Trophoblast cell (in vitro differentiated cells and primary cell): ENCODE results near the gene SIRPA.

Experiments
- DNase-seq, 2 donors: peaks; one replicate each; pipeline ENCODE4 v3.0.0-alpha.2; 2016
- H2AFZ ChIP-seq: 2 replicates; pipeline ENCODE4 v1.6.1; 2013; ENCODE audit warnings: low read length, moderate library complexity, mild to moderate bottlenecking; ENCODE audit not compliant: insufficient read depth, poor library complexity
- H2AK5ac ChIP-seq: 2 replicates; pipeline ENCODE4 v1.6.1; 2013; ENCODE audit warnings: mild to moderate bottlenecking, low read length
- H2BK120ac ChIP-seq: 2 replicates; pipeline ENCODE4 v1.6.1; 2013; ENCODE audit warnings: low read length, mild to moderate bottlenecking, moderate library complexity; ENCODE audit not compliant: insufficient read depth, poor library complexity
- H2BK12ac ChIP-seq: 2 replicates; pipeline ENCODE4 v1.6.1; 2013; ENCODE audit warnings: mild to moderate bottlenecking, low read length, moderate library complexity
- H2BK5ac ChIP-seq: 2 replicates; pipeline ENCODE4 v1.6.1; 2013; ENCODE audit warnings: low read length, low read depth, moderate library complexity, mild to moderate bottlenecking; ENCODE audit not compliant: poor library complexity
- H3K14ac ChIP-seq: 2 replicates; pipeline ENCODE4 v1.6.1; 2013; ENCODE audit warnings: mild to moderate bottlenecking, low read length
- H3K18ac ChIP-seq: 2 replicates; pipeline ENCODE4 v1.6.1; 2013; ENCODE audit warnings: mild to moderate bottlenecking, low read length
- H3K23ac ChIP-seq: 2 replicates; pipeline ENCODE4 v1.6.1; 2013; ENCODE audit warnings: low read length
- H3K27ac ChIP-seq: 2 replicates; pipeline ENCODE4 v1.5.1; 2013; ENCODE audit warnings: low read depth, mild to moderate bottlenecking, inconsistent platforms, low read length, moderate library complexity
- H3K27me3 ChIP-seq: 2 replicates; pipeline ENCODE4 v1.6.1; 2013; ENCODE audit warnings: inconsistent platforms, mild to moderate bottlenecking, low read length, moderate library complexity; ENCODE audit not compliant: insufficient read depth
- H3K36me3 ChIP-seq, 2 experiments: 1 replicate in 1 of 2; 2 replicates in 1 of 2; pipeline ENCODE4 v1.6.1; 2013; ENCODE audit warnings: low read length in 2 of 2, mild to moderate bottlenecking in 2 of 2, moderate library complexity in 1 of 2; ENCODE audit not compliant: insufficient read depth in 2 of 2, control insufficient read depth in 1 of 2
- H3K4ac ChIP-seq: 2 replicates; pipeline ENCODE4 v1.6.1; 2013; ENCODE audit warnings: low read depth, mild to moderate bottlenecking, low read length, moderate library complexity
- H3K4me1 ChIP-seq, 2 experiments: 1 replicate in 1 of 2; 2 replicates in 1 of 2; pipeline ENCODE4 v1.6.1; 2013; ENCODE audit warnings: low read length in 2 of 2, mild to moderate bottlenecking in 2 of 2, moderate library complexity in 1 of 2; ENCODE audit not compliant: insufficient read depth in 2 of 2, control insufficient read depth in 1 of 2
- H3K4me2 ChIP-seq: 2 replicates; pipeline ENCODE4 v1.6.1; 2013; ENCODE audit warnings: inconsistent platforms, mild to moderate bottlenecking, low read length, moderate library complexity
- H3K4me3 ChIP-seq: 2 replicates; pipeline ENCODE4 v1.5.1; 2013; ENCODE audit warnings: mild to moderate bottlenecking, low read depth, low read length, inconsistent platforms
- H3K79me1 ChIP-seq: one replicate; pipeline ENCODE4 v1.6.1; 2013; ENCODE audit warnings: low read length
- H3K79me2 ChIP-seq: 2 replicates; pipeline ENCODE4 v1.6.1; 2013; ENCODE audit warnings: low read length, mild to moderate bottlenecking; ENCODE audit not compliant: control insufficient read depth, insufficient read depth, poor library complexity
- H3K9ac ChIP-seq: 2 replicates; pipeline ENCODE4 v1.6.1; 2013; ENCODE audit warnings: mild to moderate bottlenecking, low read length
- H3K9me3 ChIP-seq: 2 replicates; pipeline ENCODE4 v1.6.1; 2013; ENCODE audit warnings: low read depth, mild to moderate bottlenecking, control low read depth, inconsistent platforms, low read length; ENCODE audit not compliant: insufficient read depth
- H4K12ac ChIP-seq: 2 replicates; pipeline ENCODE4 v1.6.1; 2013; ENCODE audit warnings: low read depth, mild to moderate bottlenecking, low read length, moderate library complexity
- H4K8ac ChIP-seq: 2 replicates; pipeline ENCODE4 v1.6.1; 2013; ENCODE audit warnings: low read depth, mild to moderate bottlenecking, low read length, moderate library complexity
- H4K91ac ChIP-seq: one replicate; pipeline ENCODE4 v1.6.1; 2013; ENCODE audit warnings: low read depth, mild to moderate bottlenecking, low read length, moderate library complexity
- WGBS: extraction: QIAGEN DNeasy Blood & Tissue Kit; methylation state at CpG from one replicate; pipeline ENCODE4 v1.1.7; 2013; ENCODE audit warnings: missing lambda C conversion rate; ENCODE audit not compliant: insufficient read length, insufficient coverage; ENCODE audit errors: extremely low coverage; 5-methylcytosine and 5-hydroxymethylcytosine counted together

SIRPA gene

DNA sequence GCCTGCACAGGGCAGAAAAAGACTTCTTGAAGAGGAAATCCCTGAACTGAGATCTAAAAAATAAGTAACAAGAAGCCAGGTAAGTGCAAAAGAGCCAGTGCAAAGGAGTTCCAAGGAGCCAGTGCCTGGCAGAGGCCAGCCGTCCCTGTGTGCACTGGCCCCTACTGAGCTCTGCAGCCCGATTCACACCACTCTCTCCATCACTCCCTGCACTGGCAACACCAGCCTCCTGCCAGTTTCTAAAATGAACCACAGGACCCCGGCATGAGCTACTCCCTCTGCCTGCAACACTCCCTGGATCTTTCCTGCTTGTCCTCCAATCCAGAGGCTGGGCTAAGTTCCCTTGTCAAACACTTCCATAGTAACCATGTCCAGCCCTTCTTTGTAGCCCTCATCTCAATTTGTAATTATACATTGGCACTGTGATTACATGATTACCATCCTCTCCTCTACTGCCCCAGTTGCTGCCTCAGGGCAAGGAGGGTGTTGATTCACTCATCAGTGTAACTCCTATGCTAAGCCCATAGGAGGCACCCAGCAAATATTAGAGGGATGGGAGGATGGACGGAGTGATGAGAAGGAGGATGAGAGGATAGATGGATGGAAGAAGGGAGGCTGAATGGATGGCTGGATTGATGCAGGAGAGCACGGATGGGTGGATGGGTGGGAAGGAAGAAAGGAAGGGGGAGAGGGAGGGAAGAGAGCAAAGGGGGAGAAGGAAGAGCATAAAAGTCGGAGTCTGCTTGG, 49.3 kb downstream of the SIRPA start:
- no peaks in the 10 kb centered on the region for H3K79me1 ChIP-seq
- no peak overlapping the region for H3K4me2 ChIP-seq
- no peak overlapping the region for H2BK12ac ChIP-seq
- no peak overlapping the region for H4K8ac ChIP-seq
- peaks cover 2 to 6% of the 10 kb centered on the region in 2 experiments for H3K4me1 ChIP-seq
- DNase-seq, result no peak
- no peak overlapping the region for H2BK5ac ChIP-seq
- H2AK5ac ChIP-seq, result no peak overlapping the region
- no peaks in the 10 kb centered on the region for H3K9me3 ChIP-seq
- no peaks in the 10 kb centered on the region for H3K27me3 ChIP-seq
- no peak overlapping the region for H3K23ac ChIP-seq
- no peaks in the 10 kb centered on the region for H3K36me3 ChIP-seq
- H3K27ac ChIP-seq, result no peak overlapping the region
- H3K9ac ChIP-seq, result no peak overlapping the region
- H2AFZ ChIP-seq, result no peak overlapping the region
- WGBS, result 100% methylated on average over 1 of the region's 6 CpGs
- no peak overlapping the region for H3K4ac ChIP-seq
- no peak overlapping the region for H3K18ac ChIP-seq
- no peaks in the 10 kb centered on the region for H3K79me2 ChIP-seq
- H4K12ac ChIP-seq, result no peak overlapping the region
- H4K91ac ChIP-seq, result no peak overlapping the region
- no peak overlapping the region for H3K14ac ChIP-seq
- H2BK120ac ChIP-seq, result no peak overlapping the region
- no peak overlapping the region for H3K4me3 ChIP-seq

DNA sequence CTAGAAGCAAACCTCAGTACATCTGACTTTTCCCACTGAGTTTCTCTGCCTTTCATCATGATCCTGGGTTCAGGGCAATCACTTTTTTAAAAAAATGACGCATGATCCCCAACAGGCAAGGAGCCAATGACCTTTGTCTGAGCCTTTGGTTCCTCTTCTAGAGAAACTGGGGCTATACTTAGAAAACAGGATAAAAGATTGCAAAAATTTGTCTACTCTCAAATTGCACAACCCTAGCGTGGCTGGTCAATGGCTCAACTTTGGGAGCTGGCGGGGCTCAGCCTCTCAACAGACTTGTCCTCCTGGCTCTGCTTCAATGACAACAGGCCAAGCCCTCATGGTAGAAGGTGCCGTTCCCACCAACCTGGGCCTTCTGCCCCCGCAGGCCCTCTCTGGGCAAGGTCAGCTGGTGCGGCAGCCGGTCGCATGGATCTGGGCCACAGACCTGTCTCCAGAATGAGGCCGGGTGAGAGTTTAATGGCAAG, 50.0 kb downstream of the SIRPA start:
- Histone ChIP-seq H4K8ac (no peak overlapping the region), H3K27me3 (no peaks in the 10 kb centered on the region), H3K4me1 (peaks cover 2 to 6% of the 10 kb centered on the region in 2 experiments), H3K14ac (no peak overlapping the region), H3K9ac (no peak overlapping the region), H3K36me3 (no peaks in the 10 kb centered on the region), H2BK12ac (no peak overlapping the region), H3K4me2 (no peak overlapping the region), H4K91ac (no peak overlapping the region), H3K23ac (no peak overlapping the region), H3K27ac (no peak overlapping the region), H2BK5ac (no peak overlapping the region), H3K79me1 (no peaks in the 10 kb centered on the region), H3K4ac (no peak overlapping the region), H3K9me3 (no peaks in the 10 kb centered on the region), H2AK5ac (no peak overlapping the region), H4K12ac (no peak overlapping the region), H2AFZ (no peak overlapping the region), H3K4me3 (no peak overlapping the region), H3K79me2 (no peaks in the 10 kb centered on the region), H3K18ac (no peak overlapping the region), H2BK120ac (no peak overlapping the region)
- WGBS, result no CpG with 5 or more reads among the region's 9 CpGs
- DNase-seq, result peak; percentile 26 to 55

DNA sequence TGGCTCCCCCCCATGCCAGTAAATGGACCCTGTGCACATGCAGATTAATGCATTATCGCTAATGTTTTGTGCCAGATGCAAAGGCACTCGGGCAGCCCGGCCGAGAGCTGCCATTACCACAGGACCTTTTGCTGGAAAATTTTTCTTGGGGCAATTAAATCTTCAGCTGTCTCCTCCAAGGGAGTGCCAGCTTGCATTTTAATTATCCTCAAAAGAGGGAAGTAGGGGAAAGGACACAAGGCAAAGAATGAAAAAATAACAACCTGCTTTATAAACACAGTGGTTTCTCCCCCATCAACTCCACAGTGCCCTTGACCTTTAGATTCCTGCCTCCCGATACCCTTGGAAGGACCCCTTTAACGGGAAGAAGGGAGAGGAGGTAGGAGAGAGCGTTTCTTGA, 50.5 kb downstream of the SIRPA start:
- H3K4me2 ChIP-seq, result no peak overlapping the region

DNA sequence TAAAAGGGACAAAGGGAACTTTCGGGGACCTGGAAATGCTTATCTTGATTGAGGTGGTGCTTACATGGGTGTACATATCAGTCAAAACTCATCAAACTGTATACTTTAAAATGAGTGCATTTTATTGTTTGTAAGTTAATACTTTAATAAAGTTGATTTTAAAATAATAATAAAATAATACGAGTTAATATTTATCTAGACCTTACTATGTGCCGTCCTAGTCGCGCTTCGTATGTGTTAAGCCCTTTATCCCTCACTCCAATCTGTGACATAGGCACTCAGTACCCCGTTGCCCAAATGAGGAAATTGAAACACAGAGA, 51.2 kb downstream of the SIRPA start:
- Histone ChIP-seq H2BK120ac (no peak overlapping the region), H3K79me1 (no peaks in the 10 kb centered on the region), H4K12ac (no peak overlapping the region), H2AFZ (no peak overlapping the region), H3K79me2 (no peaks in the 10 kb centered on the region), H3K27ac (no peak overlapping the region), H3K9me3 (no peaks in the 10 kb centered on the region), H3K4me2 (peak overlapping the region; percentile 16), H2BK5ac (no peak overlapping the region), H3K9ac (no peak overlapping the region), H2BK12ac (no peak overlapping the region), H3K4me3 (no peak overlapping the region), H3K27me3 (no peaks in the 10 kb centered on the region), H3K18ac (no peak overlapping the region), H3K36me3 (no peaks in the 10 kb centered on the region), H3K4me1 (peaks cover 2 to 6% of the 10 kb centered on the region in 2 experiments), H4K8ac (no peak overlapping the region), H3K4ac (no peak overlapping the region), H3K23ac (no peak overlapping the region), H4K91ac (no peak overlapping the region), H3K14ac (no peak overlapping the region), H2AK5ac (no peak overlapping the region)
- no peak for DNase-seq
- no CpG with 5 or more reads among the region's 7 CpGs for WGBS

More for the DNA sequence above, 50.5 kb downstream of the SIRPA start:
- Histone ChIP-seq H3K4me1 (peaks cover 2 to 6% of the 10 kb centered on the region in 2 experiments), H2AFZ (no peak overlapping the region), H3K27me3 (no peaks in the 10 kb centered on the region), H3K79me2 (no peaks in the 10 kb centered on the region), H3K9me3 (no peaks in the 10 kb centered on the region), H3K9ac (no peak overlapping the region), H3K14ac (no peak overlapping the region), H2AK5ac (no peak overlapping the region), H3K4ac (no peak overlapping the region), H4K12ac (no peak overlapping the region), H3K36me3 (no peaks in the 10 kb centered on the region), H4K8ac (no peak overlapping the region), H2BK5ac (no peak overlapping the region), H3K4me3 (no peak overlapping the region), H3K18ac (no peak overlapping the region), H4K91ac (no peak overlapping the region), H3K27ac (no peak overlapping the region), H2BK120ac (no peak overlapping the region), H2BK12ac (no peak overlapping the region), H3K23ac (no peak overlapping the region), H3K79me1 (no peaks in the 10 kb centered on the region)
- DNase-seq, result no peak
- WGBS, result no CpG with 5 or more reads among the region's 7 CpGs
